Activated effector memory CD4-positive, alpha-beta T cell treated with Interleukin-2 at 50 U/mL for 16 hours (primary cell): ENCODE data around the gene PLCE1.

ENCODE experiments used
- DNase-seq: peaks from one replicate; pipeline ENCODE4 v3.0.0-alpha.2; 2020

Gene PLCE1

GRCh38 chr10:93995182-93995581 is 1.5 kb downstream of the PLCE1 start:
- DNase-seq, result no peak

- DNase-seq, result no peak
Measured at GRCh38 chr10:93995598-93996271, 2.0 kb downstream of the PLCE1 start.

- no peak for DNase-seq
Measured at GRCh38 chr10:93996551-93996950, 2.8 kb downstream of the PLCE1 start.

GRCh38 chr10:93997546-93997945 is 3.8 kb downstream of the PLCE1 start:
- DNase-seq, result no peak

GRCh38 chr10:93999401-93999851 is 5.7 kb downstream of the PLCE1 start:
- no peak for DNase-seq

- no peak for DNase-seq
Measured at GRCh38 chr10:94000638-94001415, 7.1 kb downstream of the PLCE1 start.

GRCh38 chr10:94001416-94001810 is 7.7 kb downstream of the PLCE1 start:
- DNase-seq, result no peak

- DNase-seq, result no peak
Measured at GRCh38 chr10:94002156-94002555, 8.4 kb downstream of the PLCE1 start.

GRCh38 chr10:94003488-94003887 is 9.8 kb downstream of the PLCE1 start:
- DNase-seq, result no peak

- DNase-seq, result no peak
Measured at GRCh38 chr10:94005050-94005449, 11.3 kb downstream of the PLCE1 start.

GRCh38 chr10:94006591-94007550 is 13.1 kb downstream of the PLCE1 start:
- DNase-seq, result no peak

GRCh38 chr10:94008526-94008925 is 14.8 kb downstream of the PLCE1 start:
- no peak for DNase-seq

- DNase-seq, result no peak
Measured at GRCh38 chr10:94010116-94010515, 16.4 kb downstream of the PLCE1 start.

- no peak for DNase-seq
Measured at GRCh38 chr10:94010886-94011285, 17.2 kb downstream of the PLCE1 start.

GRCh38 chr10:94011296-94011695 is 17.6 kb downstream of the PLCE1 start:
- no peak for DNase-seq

- DNase-seq, result no peak
Measured at GRCh38 chr10:94012834-94013233, 19.1 kb downstream of the PLCE1 start.

GRCh38 chr10:94013331-94013760 is 19.6 kb downstream of the PLCE1 start:
- DNase-seq, result no peak

- DNase-seq, result no peak
Measured at GRCh38 chr10:94014304-94014703, 20.6 kb downstream of the PLCE1 start.

GRCh38 chr10:94016727-94017714 is 23.3 kb downstream of the PLCE1 start:
- DNase-seq, result no peak

GRCh38 chr10:94018107-94018506 is 24.4 kb downstream of the PLCE1 start:
- no peak for DNase-seq

- DNase-seq, result no peak
Measured at GRCh38 chr10:94023906-94024305, 30.2 kb downstream of the PLCE1 start.

- DNase-seq, result no peak
Measured at GRCh38 chr10:94024407-94024806, 30.7 kb downstream of the PLCE1 start.
